ENCODE results near the gene GRK1. TPM values are rescaled to one million over a fixed set of nuclear protein-coding genes. Genes with fewer than 3 reads are reported as not detected.
A peak's percentile ranks its signal among the peaks of the same experiment; 100 is the strongest.

The GRK1 gene
- total RNA-seq, 4 donors from 2014 or later = not detected

GRCh38 chr13:113739527-113740285, 72.7 kb downstream of the GRK1 start:
- Histone ChIP-seq H3K4me3 (no peak overlapping the region), H3K27me3 (peaks cover 10% of the 10 kb centered on the region), H3K9me3 (no peaks in the 10 kb centered on the region), H3K27ac (no peak overlapping the region), H3K4me1 (peaks cover 14% of the 10 kb centered on the region), H3K36me3 (no peaks in the 10 kb centered on the region)
- no peak for DNase-seq (ENCODE audit: low spot score in 2 of 2)
- WGBS = 85% methylated on average over 19 of the region's 22 CpGs
- TF ChIP-seq EP300 (IDR thresholded peaks at IDR 0.05) (no peak), CTCF (IDR thresholded peaks at IDR 0.05) (no peak), POLR2A (IDR thresholded peaks at IDR 0.05) (no peak), POLR2AphosphoS5 (IDR thresholded peaks at IDR 0.05) (no peak)

- no peak overlapping the region for H3K27ac ChIP-seq
- H3K9me3 ChIP-seq = no peaks in the 10 kb centered on the region
- no peak overlapping the region for H3K4me3 ChIP-seq
- H3K27me3 ChIP-seq = peaks cover 10% of the 10 kb centered on the region
- TF ChIP-seq POLR2A (IDR thresholded peaks at IDR 0.05) (no peak), EP300 (IDR thresholded peaks at IDR 0.05) (no peak), POLR2AphosphoS5 (IDR thresholded peaks at IDR 0.05) (no peak), CTCF (IDR thresholded peaks at IDR 0.05) (no peak)
- WGBS = 88% methylated on average over 9 of the region's 9 CpGs
- no peaks in the 10 kb centered on the region for H3K36me3 ChIP-seq
- DNase-seq (ENCODE audit: low spot score in 2 of 2) = no peak
- peaks cover 14% of the 10 kb centered on the region for H3K4me1 ChIP-seq
Observed at GRCh38 chr13:113740286-113740556, 73.2 kb downstream of the GRK1 start.

GRCh38 chr13:113740661-113741060, 73.6 kb downstream of the GRK1 start:
- TF ChIP-seq POLR2A (IDR thresholded peaks at IDR 0.05) (no peak), EP300 (IDR thresholded peaks at IDR 0.05) (no peak), POLR2AphosphoS5 (IDR thresholded peaks at IDR 0.05) (no peak), CTCF (IDR thresholded peaks at IDR 0.05) (no peak)
- Histone ChIP-seq H3K4me1 (peaks cover 14% of the 10 kb centered on the region), H3K27me3 (peaks cover 10% of the 10 kb centered on the region)

GRCh38 chr13:113741191-113741668, 74.2 kb downstream of the GRK1 start:
- no peaks in the 10 kb centered on the region for H3K9me3 ChIP-seq
- H3K27me3 ChIP-seq = peaks cover 10% of the 10 kb centered on the region
- WGBS = 73% methylated on average over 15 of the region's 15 CpGs
- H3K36me3 ChIP-seq = no peaks in the 10 kb centered on the region
- no peak for TF ChIP-seq CTCF (IDR thresholded peaks at IDR 0.05)
- TF ChIP-seq EP300 (IDR thresholded peaks at IDR 0.05) = no peak
- TF ChIP-seq POLR2AphosphoS5 (IDR thresholded peaks at IDR 0.05) = no peak
- no peak overlapping the region for H3K4me3 ChIP-seq
- DNase-seq (ENCODE audit: low spot score in 2 of 2) = no peak
- no peak overlapping the region for H3K27ac ChIP-seq
- peaks cover 14% of the 10 kb centered on the region for H3K4me1 ChIP-seq

More at GRCh38 chr13:113740661-113741060, 73.6 kb downstream of the GRK1 start:
- no peaks in the 10 kb centered on the region for H3K36me3 ChIP-seq
- no peaks in the 10 kb centered on the region for H3K9me3 ChIP-seq
- DNase-seq (ENCODE audit: low spot score in 2 of 2) = no peak
- no peak overlapping the region for H3K27ac ChIP-seq
- 92% methylated on average over 16 of the region's 16 CpGs for WGBS
- no peak overlapping the region for H3K4me3 ChIP-seq

GRCh38 chr13:113742000-113742441, 75.0 kb downstream of the GRK1 start:
- Histone ChIP-seq H3K27ac (no peak overlapping the region), H3K4me1 (peaks cover 14% of the 10 kb centered on the region), H3K36me3 (no peaks in the 10 kb centered on the region), H3K27me3 (peaks cover 10% of the 10 kb centered on the region), H3K4me3 (no peak overlapping the region), H3K9me3 (no peaks in the 10 kb centered on the region)
- no peak for TF ChIP-seq POLR2A (IDR thresholded peaks at IDR 0.05)
- TF ChIP-seq CTCF (IDR thresholded peaks at IDR 0.05) = no peak
- no peak for TF ChIP-seq POLR2AphosphoS5 (IDR thresholded peaks at IDR 0.05)
- no peak for TF ChIP-seq EP300 (IDR thresholded peaks at IDR 0.05)
- 22% methylated on average over 12 of the region's 15 CpGs for WGBS
- peak in 1 of 2 donors; percentile 70 for DNase-seq (ENCODE audit: low spot score in 2 of 2)
